Breast epithelium (tissue), 4 donors: ENCODE data around the gene SPART. TPM values are rescaled to one million over a fixed set of nuclear protein-coding genes. Genes with fewer than 3 reads are reported as not detected.
A peak's percentile ranks its signal among the peaks of the same experiment; 100 is the strongest.

ENCODE experiments used
- DNase-seq, 2 donors: peaks; one replicate each; pipeline ENCODE4 v3.0.0-alpha.2; 2019; ENCODE audit warnings: low spot score in 2 of 2
- H3K27ac ChIP-seq, 2 donors: fragments of 200-600 bp; sonication (generic) in 1 of 2; one replicate each; pipeline ENCODE4 v1.5.1; 2016 to 2019; ENCODE audit warnings: mild to moderate bottlenecking in 1 of 2
- H3K27me3 ChIP-seq, 2 donors: fragments of 200-600 bp; sonication (generic) in 1 of 2; one replicate each; pipeline versions ENCODE4 v1.5.1 to v1.6.0; 2017 to 2019; ENCODE audit warnings: control low read depth in 1 of 2, mild to moderate bottlenecking in 1 of 2
- H3K36me3 ChIP-seq: fragments of 200-600 bp; one replicate; pipeline ENCODE4 v1.5.1; 2019
- H3K4me1 ChIP-seq, 2 donors: fragments of 200-600 bp; sonication (generic); one replicate each; pipeline ENCODE4 v1.5.1; 2016 to 2019; ENCODE audit warnings: control low read depth in 1 of 2
- H3K4me3 ChIP-seq, 3 donors: fragments of 200-600 bp; sonication (generic); 1 replicate in 2 of 3; 2 replicates in 1 of 3; pipeline ENCODE4 v1.5.1; 2016 to 2019; ENCODE audit warnings: mild to moderate bottlenecking in 3 of 3, moderate library complexity in 2 of 3
- H3K9me3 ChIP-seq, 2 donors: fragments of 200-600 bp; sonication (generic) in 1 of 2; one replicate each; pipeline ENCODE4 v1.5.1; 2016 to 2019; ENCODE audit warnings: control low read depth in 1 of 2
- CTCF ChIP-seq, 3 donors: fragments of 450-650 bp; IDR thresholded peaks; one replicate each; pipeline ENCODE4 v1.5.1; 2016 to 2017; ENCODE audit warnings: antibody characterized with exemption in 3 of 3, mild to moderate bottlenecking in 3 of 3, moderate library complexity in 3 of 3
- POLR2A ChIP-seq: fragments of 450-650 bp; IDR thresholded peaks from one replicate; pipeline ENCODE4 v1.6.1; 2016; ENCODE audit warnings: antibody characterized with exemption, mild to moderate bottlenecking, moderate library complexity
- POLR2AphosphoS5 ChIP-seq, 3 donors: sonication (generic); formaldehyde crosslinking; IDR thresholded peaks; one replicate each; pipeline ENCODE4 v1.6.1; 2017; ENCODE audit warnings: antibody characterized with exemption in 3 of 3
- intact Hi-C: fragments of 100-400 bp; cut with DNase I; formaldehyde crosslinking; loops from one replicate; pipeline ENCODE4 v1.15.1; 2023; ENCODE audit warnings: low total_unique reads
- total RNA-seq, 3 donors: library from RNA; depleted of rRNA; stranded (reverse); fragments of >200 nt; gene quantifications; one replicate each; pipeline ENCODE4 v1.1.0, GENCODE V29; 2016

The SPART gene
- total RNA-seq, 3 donors from 2014 or later: 79.6 to 111 (median 105) TPM

DNA sequence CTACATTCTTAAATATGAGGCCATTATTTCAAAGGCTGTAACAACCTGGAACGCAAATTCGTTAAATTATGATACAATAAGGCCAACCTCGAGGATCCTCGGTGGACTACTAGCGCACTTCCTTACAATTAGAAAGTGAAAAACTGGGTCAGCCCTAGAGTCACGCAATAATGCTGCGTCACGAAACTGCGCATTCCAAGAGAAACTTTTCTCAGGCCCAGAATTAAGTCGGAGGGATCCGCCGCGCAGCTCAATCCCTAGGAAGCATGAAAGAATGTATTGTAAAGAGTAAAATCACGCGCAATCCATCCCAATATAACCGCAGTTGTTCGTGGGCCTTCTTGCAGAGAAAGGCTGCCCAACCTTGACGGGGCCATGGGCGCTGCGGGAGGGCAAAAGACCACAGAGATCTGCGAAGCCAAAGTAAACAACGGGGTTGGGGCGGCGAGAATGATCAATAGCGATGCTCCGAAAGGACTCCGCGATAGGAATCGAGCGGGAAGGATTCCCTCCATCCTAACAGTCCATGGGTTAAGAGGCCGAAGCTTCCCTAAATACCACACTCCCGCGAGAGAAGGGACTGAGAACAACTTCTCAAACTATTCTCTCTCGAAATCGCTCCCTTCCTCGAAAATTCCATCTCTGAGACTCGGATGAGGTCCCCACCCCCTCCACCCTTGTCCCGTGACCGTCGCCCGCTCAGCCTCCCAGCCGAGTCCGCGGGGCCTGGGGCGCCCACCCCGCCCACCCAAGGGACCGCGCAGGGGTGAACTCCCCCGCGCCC lies 564 bp downstream of the SPART start:
- Histone ChIP-seq H3K4me3 (peak overlapping the region; percentile 70 to 87 (median 86)), H3K27ac (peak overlapping the region; percentile 97 to 99), H3K27me3 (no peaks in the 10 kb centered on the region), H3K36me3 (no peaks in the 10 kb centered on the region), H3K4me1 (no peaks in the 10 kb centered on the region), H3K9me3 (no peaks in the 10 kb centered on the region)
- intact Hi-C loops: no loop called here
- TF ChIP-seq POLR2A (peak; percentile 69), CTCF (IDR thresholded peaks at IDR 0.05) (no peak), POLR2AphosphoS5 (IDR thresholded peaks at IDR 0.05) (peak; percentile 84 to 88 (median 88))
- peak in 1 of 2 donors; percentile 68 for DNase-seq

DNA sequence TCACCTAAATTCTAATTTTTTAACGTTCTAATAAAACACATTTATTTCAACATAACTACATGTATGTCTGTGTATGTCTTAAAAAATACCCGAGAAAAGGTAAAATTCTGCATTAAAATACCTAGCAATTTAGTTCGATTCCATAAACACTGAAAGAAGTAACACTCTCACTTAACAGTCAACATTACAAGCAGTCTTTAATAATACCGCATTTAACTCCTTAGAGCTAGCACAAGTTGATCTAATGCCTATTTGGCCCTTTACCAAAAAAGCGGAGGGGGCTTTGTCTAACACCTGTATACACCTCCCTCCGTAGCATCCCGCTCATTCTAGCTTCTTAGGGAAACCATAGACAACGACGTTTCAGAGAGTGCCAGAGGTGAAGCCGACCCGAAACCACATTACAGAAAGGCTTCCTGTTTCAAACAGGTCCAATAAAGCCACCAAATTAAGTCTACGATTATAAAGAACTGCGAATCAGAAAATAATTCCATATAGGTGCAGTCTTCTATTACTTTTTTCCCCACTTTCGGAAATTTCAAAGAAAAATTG lies 1.2 kb downstream of the SPART start:
- intact Hi-C loops: no loop called here
- H3K27ac ChIP-seq: peak overlapping the region; percentile 97 to 99

GRCh38 chr13:36344173-36344572 lies 2.0 kb downstream of the SPART start:
- Histone ChIP-seq H3K36me3 (no peaks in the 10 kb centered on the region), H3K4me3 (peak overlapping the region; percentile 70 to 87 (median 86)), H3K4me1 (no peaks in the 10 kb centered on the region), H3K27ac (peak overlapping the region; percentile 97 to 99), H3K9me3 (no peaks in the 10 kb centered on the region), H3K27me3 (no peaks in the 10 kb centered on the region)
- intact Hi-C loops: no loop called here
- no peak for TF ChIP-seq POLR2A
- no peak for TF ChIP-seq POLR2AphosphoS5 (IDR thresholded peaks at IDR 0.05)
- TF ChIP-seq CTCF (IDR thresholded peaks at IDR 0.05): no peak
- DNase-seq: no peak

More for the DNA sequence above, 1.2 kb downstream of the SPART start:
- Histone ChIP-seq H3K27me3 (no peaks in the 10 kb centered on the region), H3K4me3 (peak overlapping the region; percentile 70 to 87 (median 86)), H3K36me3 (no peaks in the 10 kb centered on the region), H3K4me1 (no peaks in the 10 kb centered on the region), H3K9me3 (no peaks in the 10 kb centered on the region)
- TF ChIP-seq POLR2A (no peak), POLR2AphosphoS5 (IDR thresholded peaks at IDR 0.05) (no peak), CTCF (IDR thresholded peaks at IDR 0.05) (no peak)
- DNase-seq: no peak

DNA sequence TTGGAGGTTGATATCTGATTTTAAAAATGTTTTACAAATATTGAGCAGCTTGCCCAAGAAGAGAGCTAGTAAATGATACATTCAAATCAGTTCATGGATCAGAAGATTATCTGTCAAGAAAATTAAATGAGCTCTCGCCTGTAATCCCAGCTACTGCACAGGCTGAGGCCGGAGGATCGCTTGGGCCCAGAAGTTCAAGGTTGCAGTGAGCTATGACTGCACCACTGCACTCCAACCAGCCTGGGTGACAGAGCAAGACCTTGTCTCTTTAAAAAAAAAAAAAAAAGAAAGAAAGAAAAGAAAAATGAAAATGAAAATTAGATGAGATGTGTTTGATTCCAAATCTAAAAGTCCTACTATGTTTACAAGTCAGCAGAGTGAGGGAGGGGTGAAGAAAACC lies 2.4 kb downstream of the SPART start:
- no peaks in the 10 kb centered on the region for H3K36me3 ChIP-seq
- H3K4me3 ChIP-seq: peak overlapping the region; percentile 70 to 87 (median 86)
- intact Hi-C loops: no loop called here
- H3K4me1 ChIP-seq: no peaks in the 10 kb centered on the region
- TF ChIP-seq POLR2A (no peak), POLR2AphosphoS5 (IDR thresholded peaks at IDR 0.05) (no peak), CTCF (IDR thresholded peaks at IDR 0.05) (no peak)
- peak overlapping the region; percentile 97 to 99 for H3K27ac ChIP-seq
- no peaks in the 10 kb centered on the region for H3K9me3 ChIP-seq
- DNase-seq: no peak
- no peaks in the 10 kb centered on the region for H3K27me3 ChIP-seq

- DNase-seq: no peak
- Histone ChIP-seq H3K27me3 (no peaks in the 10 kb centered on the region), H3K4me1 (no peaks in the 10 kb centered on the region), H3K27ac (peak overlapping the region in 1 of 2 donors; percentile 36), H3K4me3 (peak overlapping the region in 1 of 3 donors; percentile 21), H3K36me3 (no peaks in the 10 kb centered on the region), H3K9me3 (no peaks in the 10 kb centered on the region)
- TF ChIP-seq POLR2AphosphoS5 (IDR thresholded peaks at IDR 0.05): no peak
- TF ChIP-seq POLR2A: no peak
- no peak for TF ChIP-seq CTCF (IDR thresholded peaks at IDR 0.05)
- intact Hi-C loops: no loop called here
Observed at GRCh38 chr13:36342715-36343114, 3.5 kb downstream of the SPART start.
